Memory B cell (primary cell): ENCODE measurements around the gene TPRG1L.
A peak's percentile ranks its signal among the peaks of the same experiment; 100 is the strongest.
"Not testable (repeated sequence)": the region's sequence is repeated elsewhere in the genome, so short reads cannot be mapped to it uniquely, and the experiment has no call there.

ENCODE experiments used
- ATAC-seq: fragments of 150-1000 bp; cut with Tn5 transposase; 2 replicates; pipeline ENCODE4 v1.10.0; 2021; ENCODE audit warnings: low read depth, mild to moderate bottlenecking, moderate library complexity
- DNase-seq, 2 donors: peaks; one replicate each; pipeline ENCODE4 v3.0.0; 2022; ENCODE audit warnings: low spot score in 2 of 2
- H3K27ac Mint-ChIP-seq: one replicate; pipeline ENCODE4 v1.8.0; 2022; ENCODE audit warnings: mild to moderate bottlenecking, moderate library complexity, mixed read lengths
- H3K27me3 Mint-ChIP-seq: one replicate; pipeline ENCODE4 v1.8.0; 2022; ENCODE audit warnings: mixed read lengths
- H3K36me3 Mint-ChIP-seq: one replicate; pipeline ENCODE4 v1.8.0; 2022; ENCODE audit warnings: mild to moderate bottlenecking, mixed read lengths
- H3K4me1 Mint-ChIP-seq: one replicate; pipeline ENCODE4 v1.8.0; 2022; ENCODE audit warnings: mixed read lengths
- H3K4me3 Mint-ChIP-seq: one replicate; pipeline ENCODE4 v1.8.0; 2022; ENCODE audit warnings: mild to moderate bottlenecking, moderate library complexity, mixed read lengths
- H3K9me3 Mint-ChIP-seq: one replicate; pipeline ENCODE4 v1.8.0; 2022; ENCODE audit warnings: mixed read lengths

The TPRG1L gene

DNA sequence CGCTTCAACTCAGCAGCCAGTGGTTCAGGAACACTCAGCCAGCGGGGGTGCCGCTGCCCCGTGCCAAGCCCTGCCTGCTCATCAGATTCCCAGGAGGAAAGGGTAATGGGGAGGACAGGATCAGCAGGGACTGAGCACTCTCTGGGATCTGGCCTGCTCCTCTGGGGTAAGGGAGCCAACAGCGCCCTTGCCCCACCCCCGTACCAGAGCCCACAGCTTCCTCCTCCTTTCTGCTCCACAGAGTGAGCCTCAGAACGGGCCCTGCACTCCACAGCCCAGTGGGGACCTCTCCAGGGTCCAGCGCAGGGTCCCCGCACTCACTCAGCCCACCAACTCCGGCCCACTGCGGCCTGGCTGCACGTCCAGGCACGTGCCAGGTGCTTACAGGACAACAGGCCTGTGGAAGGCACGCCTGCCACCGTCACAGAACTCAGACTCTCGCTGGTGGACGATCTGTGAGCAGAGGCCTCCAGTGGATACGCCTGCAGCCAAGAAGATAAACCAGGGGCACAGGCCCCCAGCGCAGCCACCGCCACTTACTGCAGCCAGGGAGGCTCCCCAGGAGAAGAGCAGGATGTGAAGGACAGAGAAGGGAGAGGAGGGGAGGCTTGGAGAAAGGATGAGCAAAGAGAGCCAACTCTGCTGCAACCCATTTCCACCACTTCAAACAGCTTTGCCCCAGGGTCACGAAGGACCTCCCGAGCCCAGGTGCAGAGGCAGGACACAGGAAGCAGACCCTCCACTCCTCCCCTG lies 15.6 kb upstream of the TPRG1L start:
- Mint-ChIP-seq H3K27ac (no peak overlapping the region), H3K27me3 (peaks cover 17% of the 10 kb centered on the region), H3K9me3 (no peaks in the 10 kb centered on the region), H3K4me3 (peak overlapping the region; percentile 16), H3K36me3 (no peaks in the 10 kb centered on the region), H3K4me1 (peaks cover 9% of the 10 kb centered on the region)
- DNase-seq: no peak
- ATAC-seq: no peak

DNA sequence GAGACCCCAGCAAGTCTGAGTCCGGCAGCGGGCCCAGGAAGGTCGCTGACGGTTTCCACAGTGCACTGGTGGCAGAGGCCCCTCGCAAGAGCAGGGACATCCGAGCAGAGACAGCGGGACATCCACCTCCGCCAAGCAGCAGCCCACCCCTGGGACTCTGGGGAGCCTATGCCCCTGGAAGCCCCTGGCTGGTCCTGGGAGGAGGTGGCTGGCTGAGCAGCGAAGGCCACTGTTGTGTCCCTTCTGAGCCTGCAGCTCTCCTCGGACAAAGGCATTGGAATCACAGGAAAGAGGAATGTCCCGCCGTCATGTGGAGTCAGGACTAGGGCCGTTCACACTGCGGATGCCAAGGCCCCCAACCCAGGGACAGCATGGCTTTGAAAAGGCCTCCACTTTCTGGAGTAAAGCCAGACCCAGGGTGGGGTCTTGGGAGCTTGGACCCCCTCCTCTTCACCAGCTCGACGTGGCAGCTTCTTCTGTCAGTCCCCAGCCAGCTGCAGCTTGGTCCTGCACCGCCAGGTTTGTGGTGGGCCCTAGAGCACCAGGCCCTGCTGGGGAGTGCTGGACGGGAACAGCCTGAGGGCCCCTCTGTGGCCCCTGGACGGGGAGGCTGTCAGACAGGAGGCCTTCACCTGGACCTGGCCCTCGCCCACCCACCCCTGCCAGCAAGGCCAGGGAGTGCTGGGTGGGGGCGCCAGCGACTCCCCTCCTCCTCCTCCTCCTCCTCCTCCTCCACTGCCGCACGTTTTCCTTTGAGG lies 14.9 kb upstream of the TPRG1L start:
- Mint-ChIP-seq H3K27me3 (peaks cover 19% of the 10 kb centered on the region), H3K36me3 (no peaks in the 10 kb centered on the region), H3K27ac (no peak overlapping the region), H3K9me3 (no peaks in the 10 kb centered on the region), H3K4me3 (no peak overlapping the region), H3K4me1 (peaks cover 9% of the 10 kb centered on the region)
- ATAC-seq (no peak), DNase-seq (no peak)

DNA sequence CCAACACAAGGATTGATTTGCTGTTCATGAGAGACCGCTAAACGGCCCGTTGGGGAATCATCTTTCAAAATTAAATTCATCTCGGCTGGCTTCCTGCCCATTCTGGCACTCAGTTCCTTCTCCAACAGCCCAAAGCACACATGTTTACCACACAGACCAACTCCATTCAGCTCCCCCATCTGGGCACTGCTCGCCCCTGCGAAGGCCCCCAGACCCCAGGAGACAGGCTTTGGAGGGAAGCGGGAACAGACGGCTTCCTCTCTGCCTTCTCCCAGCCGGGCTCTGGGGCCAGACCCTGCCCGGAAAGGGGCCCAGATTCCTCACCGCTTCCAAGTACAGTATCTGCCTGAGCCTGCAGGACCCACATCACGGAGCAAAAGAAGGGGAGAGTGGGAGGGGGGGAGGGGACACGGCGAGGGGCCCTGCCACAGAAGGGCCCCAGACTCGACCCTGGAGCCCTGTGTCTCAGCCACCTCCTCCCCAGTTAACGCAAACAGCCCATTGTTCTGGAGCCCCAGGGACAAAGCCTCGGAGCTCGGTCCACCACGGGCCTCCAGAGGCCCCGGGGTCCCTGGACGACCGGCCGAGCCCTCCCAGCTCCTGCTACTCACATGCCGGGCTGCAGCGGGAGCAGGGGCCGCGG lies 14.2 kb upstream of the TPRG1L start:
- Mint-ChIP-seq H3K4me1 (peaks cover 9% of the 10 kb centered on the region), H3K36me3 (no peaks in the 10 kb centered on the region), H3K27me3 (peaks cover 20% of the 10 kb centered on the region), H3K27ac (no peak overlapping the region), H3K9me3 (no peaks in the 10 kb centered on the region), H3K4me3 (peak overlapping the region; percentile 69)
- no peak for DNase-seq
- ATAC-seq: peak; percentile 7

DNA sequence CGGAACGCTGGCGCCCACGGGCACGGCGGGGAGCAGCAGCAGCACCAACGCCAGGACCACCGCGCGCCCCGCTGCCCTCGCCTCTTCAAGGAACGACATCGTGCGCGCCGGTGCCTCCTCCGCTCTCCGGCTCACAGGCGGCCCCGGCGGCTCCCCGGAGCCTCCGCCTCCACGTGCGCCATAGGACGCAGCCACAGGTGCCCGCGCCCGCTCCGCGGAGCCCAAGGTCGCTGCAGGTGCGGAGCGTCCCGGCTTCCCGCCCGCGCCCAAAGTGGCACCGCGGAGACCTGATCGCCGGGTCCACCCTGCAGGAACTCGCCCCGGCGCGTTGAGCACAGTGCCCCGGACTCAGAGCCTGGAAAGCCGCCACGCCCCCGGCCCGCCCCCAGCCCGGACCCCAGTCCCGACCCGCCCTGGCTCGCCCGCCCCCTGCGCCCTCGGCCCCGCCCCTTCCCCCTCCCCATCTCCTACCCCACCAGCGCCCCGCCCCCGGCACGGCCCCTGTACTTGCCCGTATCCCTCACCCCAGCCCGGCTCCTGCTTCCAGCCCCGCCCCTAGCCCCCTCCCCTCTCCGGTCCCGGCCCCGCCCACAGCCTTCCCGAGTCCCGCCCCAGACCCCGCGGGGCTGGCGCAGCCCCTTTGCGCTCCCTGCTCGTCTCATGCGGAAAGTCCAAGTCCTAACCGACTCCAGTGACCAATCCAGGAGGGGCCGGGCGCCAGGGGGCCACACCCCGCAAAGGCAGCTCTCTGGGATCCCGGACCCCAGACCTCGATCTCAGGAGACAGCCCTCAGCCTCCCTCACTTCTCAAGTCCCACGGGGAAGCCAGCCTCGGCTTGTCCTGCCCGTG lies 13.4 kb upstream of the TPRG1L start, which contains the start of gene MEGF6:
TSS of gene MEGF6 (minus strand) at position 339 of the 850 bp plus-strand sequence. CDS start at position 99, 240 bp downstream.
- peak within 1 kb of the TSS; percentile 84 for H3K4me3 Mint-ChIP-seq
- H3K4me1 Mint-ChIP-seq: peaks cover 9% of the 10 kb centered on the region
- no peaks in the 10 kb centered on the region for H3K9me3 Mint-ChIP-seq
- H3K27me3 Mint-ChIP-seq: peaks cover 21% of the 10 kb centered on the region
- DNase-seq: no peak
- H3K27ac Mint-ChIP-seq: no peak within 1 kb of the TSS
- H3K36me3 Mint-ChIP-seq: no peaks in the 10 kb centered on the region
- peak; percentile 60 for ATAC-seq

DNA sequence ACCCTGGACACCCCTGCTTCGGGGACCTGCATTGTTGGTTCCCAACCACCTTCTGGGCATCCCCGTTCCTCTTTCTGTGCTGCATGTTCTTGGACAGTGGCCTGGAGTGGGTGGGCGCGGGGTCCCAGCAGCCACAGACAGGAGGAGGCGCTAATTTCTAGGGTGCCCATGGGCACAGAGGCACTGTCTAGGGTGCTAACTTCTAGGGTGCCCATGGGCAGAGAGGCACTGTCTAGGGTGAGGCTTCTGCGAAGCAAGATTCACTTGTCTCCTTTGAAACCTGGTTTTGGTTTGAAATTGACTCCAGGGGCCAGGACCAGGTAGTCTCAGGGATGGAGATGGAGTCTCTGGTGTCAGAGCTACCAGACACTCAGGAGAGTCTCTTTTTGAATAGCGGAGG lies 12.7 kb upstream of the TPRG1L start:
- no peaks in the 10 kb centered on the region for H3K9me3 Mint-ChIP-seq
- DNase-seq: no peak
- no peaks in the 10 kb centered on the region for H3K36me3 Mint-ChIP-seq
- no peak overlapping the region for H3K27ac Mint-ChIP-seq
- no peak for ATAC-seq
- H3K27me3 Mint-ChIP-seq: peaks cover 21% of the 10 kb centered on the region
- H3K4me3 Mint-ChIP-seq: peak overlapping the region; percentile 84
- H3K4me1 Mint-ChIP-seq: peaks cover 9% of the 10 kb centered on the region

DNA sequence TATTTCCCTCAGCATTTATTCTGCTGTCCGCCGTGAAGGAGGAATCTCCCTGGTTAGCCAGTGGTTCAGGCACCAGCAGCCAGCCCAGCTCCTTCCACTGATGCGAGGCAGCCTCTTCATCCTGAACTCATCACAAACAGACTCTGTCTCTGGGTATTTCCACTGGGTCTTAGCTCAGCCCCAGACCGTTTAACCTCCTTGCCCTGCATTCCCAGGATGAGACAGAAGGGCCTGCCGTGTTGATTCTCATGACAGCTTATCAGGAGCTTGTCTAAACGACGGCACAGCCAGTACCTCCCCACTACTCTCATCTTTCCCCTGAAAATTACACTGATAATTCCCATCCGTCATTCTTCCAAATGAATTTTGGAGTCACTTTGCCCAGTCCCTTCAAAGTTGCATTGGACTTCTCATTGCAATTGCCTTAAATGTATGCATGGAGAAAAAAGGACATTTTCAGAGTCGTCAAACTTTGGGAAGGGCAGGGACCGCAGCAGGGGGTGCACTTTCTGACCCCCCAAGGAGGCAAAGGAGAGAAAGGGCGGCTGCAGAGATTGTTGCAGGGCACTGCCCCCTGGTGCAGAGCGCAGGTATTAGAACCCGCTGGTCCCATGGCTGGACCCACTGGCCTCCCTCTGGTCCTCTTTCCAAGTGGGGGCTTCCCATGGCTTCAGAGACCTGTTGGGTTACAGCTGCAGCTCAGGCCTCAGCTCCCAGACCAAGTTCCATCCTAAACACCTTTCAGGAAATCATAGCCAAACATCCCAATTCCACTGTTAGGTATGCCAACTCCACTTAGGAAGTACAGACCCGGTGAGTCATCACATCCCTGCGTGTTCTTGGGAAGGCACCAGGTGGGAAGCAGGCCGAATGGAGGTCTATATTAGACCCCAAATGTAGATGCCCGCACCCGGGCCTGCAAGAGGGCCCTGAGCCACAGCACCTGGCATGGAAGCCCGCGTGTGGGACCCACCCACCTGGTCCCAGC lies 9.8 kb upstream of the TPRG1L start:
- H3K36me3 Mint-ChIP-seq: no peaks in the 10 kb centered on the region
- ATAC-seq (no peak), DNase-seq (no peak)
- H3K4me1 Mint-ChIP-seq: peaks cover 13% of the 10 kb centered on the region
- H3K27ac Mint-ChIP-seq: no peak overlapping the region
- H3K27me3 Mint-ChIP-seq: peaks cover 18% of the 10 kb centered on the region
- H3K9me3 Mint-ChIP-seq: no peaks in the 10 kb centered on the region
- no peak overlapping the region for H3K4me3 Mint-ChIP-seq

DNA sequence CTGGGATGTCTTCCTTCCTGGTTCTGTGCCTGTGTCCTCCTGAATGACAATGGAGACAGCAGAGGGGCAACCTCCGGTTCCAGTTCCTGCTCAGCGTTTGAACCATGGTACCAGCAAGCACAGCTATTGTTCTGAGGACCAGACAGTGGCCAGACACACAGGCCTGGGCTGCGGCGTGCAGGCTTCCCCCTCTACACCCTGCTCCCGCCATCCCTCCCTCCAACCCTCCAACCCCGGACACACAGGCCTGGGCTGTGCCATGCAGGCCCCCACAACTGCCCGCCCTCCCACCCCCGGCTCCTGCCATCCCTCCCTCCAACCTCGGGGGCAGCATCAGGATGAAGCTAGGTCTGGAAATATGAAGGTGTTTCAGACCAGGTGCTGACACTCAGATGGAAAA lies 8.0 kb upstream of the TPRG1L start:
- Mint-ChIP-seq H3K36me3 (no peaks in the 10 kb centered on the region), H3K27me3 (peaks cover 13% of the 10 kb centered on the region), H3K9me3 (no peaks in the 10 kb centered on the region), H3K27ac (no peak overlapping the region), H3K4me3 (no peak overlapping the region), H3K4me1 (peaks cover 9% of the 10 kb centered on the region)
- ATAC-seq (no peak), DNase-seq (no peak)

DNA sequence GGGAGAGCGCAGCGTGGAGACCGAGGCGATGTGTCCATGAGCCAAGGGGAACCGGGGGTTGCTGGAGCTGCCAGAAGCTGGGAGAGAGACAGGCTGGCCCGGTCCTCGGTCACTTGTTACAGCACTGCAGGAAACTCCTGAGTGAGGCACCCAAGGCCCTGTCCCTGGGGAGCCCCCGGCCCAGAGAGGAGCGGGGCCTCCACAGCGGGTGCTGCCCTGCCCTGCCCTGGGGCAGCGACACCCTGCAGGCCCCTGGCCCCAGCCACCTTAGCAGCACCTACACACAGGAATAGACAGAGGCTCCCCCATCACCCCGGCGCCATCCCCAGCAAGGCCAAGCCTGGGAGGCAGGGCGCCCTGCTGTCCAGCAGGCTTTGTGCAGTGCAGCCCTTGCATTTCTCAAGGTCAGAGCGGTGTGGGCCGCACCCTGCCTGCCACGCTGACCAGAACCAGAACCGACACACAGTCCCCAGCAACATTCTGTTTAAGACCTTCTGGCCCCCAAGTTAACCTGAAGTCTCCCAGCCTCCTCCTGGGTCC lies 6.9 kb upstream of the TPRG1L start:
- Mint-ChIP-seq H3K36me3 (no peaks in the 10 kb centered on the region), H3K27ac (no peak overlapping the region), H3K4me1 (peaks cover 16% of the 10 kb centered on the region), H3K9me3 (no peaks in the 10 kb centered on the region), H3K4me3 (no peak overlapping the region), H3K27me3 (peaks cover 9% of the 10 kb centered on the region)
- no peak for ATAC-seq
- no peak for DNase-seq

DNA sequence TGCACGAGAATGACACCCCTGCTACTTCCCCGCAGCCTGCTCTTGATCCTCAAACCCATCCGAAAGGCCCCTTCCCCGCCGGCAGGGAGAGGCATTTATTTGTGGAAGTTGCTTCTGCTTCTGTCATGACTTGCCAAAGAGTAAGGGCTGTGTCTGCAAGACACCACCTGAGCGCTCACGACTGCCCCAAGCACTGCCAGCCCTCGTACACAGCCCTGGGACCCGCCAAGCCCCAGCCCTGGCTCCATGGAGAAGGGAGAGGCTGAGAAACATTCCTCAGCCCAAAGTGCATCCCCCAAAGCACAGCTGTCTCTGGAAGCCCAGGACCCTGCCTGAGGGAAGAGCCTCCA lies 6.3 kb upstream of the TPRG1L start:
- DNase-seq (no peak), ATAC-seq (no peak)
- no peak overlapping the region for H3K4me3 Mint-ChIP-seq
- peaks cover 22% of the 10 kb centered on the region for H3K4me1 Mint-ChIP-seq
- no peak overlapping the region for H3K27ac Mint-ChIP-seq
- H3K9me3 Mint-ChIP-seq: no peaks in the 10 kb centered on the region
- H3K36me3 Mint-ChIP-seq: no peaks in the 10 kb centered on the region
- peaks cover 9% of the 10 kb centered on the region for H3K27me3 Mint-ChIP-seq

DNA sequence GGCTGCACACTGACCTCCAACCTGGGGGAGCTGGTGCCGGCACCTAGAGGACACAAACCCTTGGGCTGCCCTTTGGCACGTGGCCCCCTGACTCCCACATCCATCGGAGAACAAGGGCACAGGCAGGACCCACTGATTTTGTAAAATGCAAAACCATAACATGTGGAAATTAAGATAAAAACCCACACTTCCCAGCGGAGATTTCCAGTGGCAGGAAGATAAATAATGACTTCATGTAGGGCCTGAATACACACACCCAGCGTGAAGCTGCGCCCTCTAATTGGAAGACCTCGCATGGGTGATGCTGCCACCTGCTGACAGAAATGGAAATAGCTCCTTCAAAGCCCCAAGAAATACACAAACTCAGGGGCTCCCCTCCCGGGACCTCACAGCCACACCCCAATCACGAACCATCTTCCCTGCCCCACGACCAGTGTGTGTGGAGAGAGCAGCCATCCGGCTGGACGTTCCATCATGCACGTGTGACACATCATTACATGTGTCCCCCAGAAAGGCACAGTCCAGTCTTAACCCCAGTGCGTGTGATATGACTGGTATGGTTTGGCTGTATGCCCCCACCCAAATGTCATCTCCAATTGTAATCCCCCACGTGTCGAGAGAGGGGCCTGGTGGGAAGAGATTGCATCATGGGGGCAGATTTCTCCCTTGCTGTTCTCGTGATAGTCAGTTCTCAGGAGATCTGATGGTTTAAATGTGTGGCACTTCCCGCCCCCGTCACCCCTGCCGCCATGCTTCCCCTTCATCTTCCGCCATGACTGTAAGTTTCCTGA lies 5.7 kb upstream of the TPRG1L start:
- peak; percentile 78 to 83 for DNase-seq
- Mint-ChIP-seq H3K27ac (no peak overlapping the region), H3K4me3 (no peak overlapping the region), H3K9me3 (no peaks in the 10 kb centered on the region), H3K36me3 (no peaks in the 10 kb centered on the region), H3K4me1 (peaks cover 28% of the 10 kb centered on the region), H3K27me3 (peaks cover 4% of the 10 kb centered on the region)
- peak; percentile 97 for ATAC-seq

DNA sequence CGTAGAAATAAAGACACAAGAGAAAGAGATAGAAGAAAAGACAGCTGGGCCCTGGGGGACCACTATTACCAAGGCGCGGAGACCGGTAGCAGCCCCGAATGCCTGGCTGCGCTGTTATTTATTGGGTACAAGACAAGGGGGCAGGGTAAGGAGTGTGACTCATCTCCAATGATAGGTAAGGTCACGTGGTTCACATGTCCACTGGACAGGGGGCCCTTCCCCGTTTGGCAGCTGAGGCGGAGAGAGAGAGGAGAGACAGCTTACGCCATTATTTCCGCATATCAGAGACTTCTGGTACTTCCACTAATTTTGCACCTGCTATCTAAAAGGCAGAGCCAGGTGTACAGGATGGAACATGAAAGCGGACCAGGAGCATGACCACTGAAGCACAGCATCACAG lies 4.1 kb upstream of the TPRG1L start:
- Mint-ChIP-seq H3K4me3 (no peak overlapping the region), H3K36me3 (no peaks in the 10 kb centered on the region), H3K4me1 (peaks cover 36% of the 10 kb centered on the region), H3K27ac (no peak overlapping the region), H3K27me3 (peaks cover under 1% of the 10 kb centered on the region), H3K9me3 (no peaks in the 10 kb centered on the region)
- DNase-seq (no peak), ATAC-seq (no peak)

DNA sequence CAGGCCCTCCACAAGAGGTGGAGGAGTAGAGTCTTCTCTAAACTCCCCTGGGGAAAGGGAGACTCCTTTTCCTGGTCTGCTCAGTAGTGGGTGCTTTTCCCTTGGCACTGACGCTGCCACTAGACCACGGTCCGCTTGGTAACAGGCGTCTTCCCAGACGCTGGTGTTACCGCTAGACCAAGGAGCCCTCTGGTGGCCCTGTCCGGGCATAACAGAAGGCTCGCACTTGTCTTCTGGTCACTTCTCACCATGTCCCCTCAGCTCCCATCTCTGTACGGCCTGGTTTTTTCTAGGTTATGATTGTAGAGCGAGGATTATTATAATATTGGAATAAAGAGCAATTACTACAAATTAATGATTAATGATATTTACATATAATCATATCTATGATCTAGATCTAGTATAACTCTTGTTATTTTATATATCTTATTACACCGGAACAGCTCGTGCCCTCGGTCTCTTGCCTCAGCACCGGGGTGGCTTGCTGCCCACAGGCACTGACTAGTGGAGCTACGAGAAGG lies 3.6 kb upstream of the TPRG1L start:
- not testable (repeated sequence) for H3K27me3 Mint-ChIP-seq, H3K4me3 Mint-ChIP-seq, H3K27ac Mint-ChIP-seq, DNase-seq, H3K36me3 Mint-ChIP-seq, ATAC-seq, H3K9me3 Mint-ChIP-seq
- peaks cover 39% of the 10 kb centered on the region for H3K4me1 Mint-ChIP-seq
